GM12892 (cell line): Measurements from ENCODE around the gene KIAA0753.

Experiments used
- DNase-seq: peaks from one replicate; pipeline ENCODE4 v3.0.0; 2011; ENCODE audit not compliant: insufficient read length
- FAIRE-seq: peaks from 2 replicates; lab custom pipeline; 2011; peaks lifted over from hg19 to GRCh38; lab: Jason Lieb, UNC
- POLR2A ChIP-seq: IDR thresholded peaks from 2 replicates; pipeline ENCODE4 v1.6.1; 2011; ENCODE audit warnings: low read depth, low read length, control low read depth
- POLR2AphosphoS5 ChIP-seq: IDR thresholded peaks from 2 replicates; pipeline ENCODE4 v1.6.1; 2011; ENCODE audit warnings: low read depth, low read length, control low read depth
- TAF1 ChIP-seq: IDR thresholded peaks from 2 replicates; pipeline ENCODE4 v1.6.1; 2011; ENCODE audit warnings: low read depth, mild to moderate bottlenecking, control low read depth, low read length, borderline replicate concordance

The KIAA0753 gene

DNA sequence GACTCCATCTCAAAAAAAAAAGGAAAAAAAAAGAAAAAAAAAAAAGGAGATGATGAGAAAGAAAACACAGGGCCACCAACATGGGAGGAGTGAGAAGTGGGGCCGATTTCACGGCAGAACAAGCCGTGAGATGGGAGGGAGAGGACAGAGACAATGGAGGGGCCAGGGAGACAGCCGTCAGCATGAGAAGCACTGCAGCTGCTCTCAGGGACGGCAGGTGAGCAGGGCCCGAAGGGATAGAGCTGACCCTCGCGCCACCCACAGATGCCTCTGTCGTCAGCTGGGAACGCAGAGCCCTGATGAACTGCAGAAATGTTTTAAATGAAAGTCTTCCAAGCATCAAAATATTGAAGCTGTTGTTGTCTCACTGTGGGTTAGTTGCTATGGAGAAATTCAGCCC, 104.5 kb downstream of the KIAA0753 start:
- DNase-seq (no peak), FAIRE-seq (no peak)
- TF ChIP-seq POLR2A = no peak
- no peak for TF ChIP-seq TAF1
- TF ChIP-seq POLR2AphosphoS5 = no peak

GRCh38 chr17:6534846-6535514, 105.5 kb downstream of the KIAA0753 start:
- FAIRE-seq = no peak
- DNase-seq = no peak
- TF ChIP-seq POLR2AphosphoS5 (no peak), TAF1 (no peak)

GRCh38 chr17:6532441-6532885, 108.0 kb downstream of the KIAA0753 start:
- DNase-seq = no peak
- FAIRE-seq = no peak
- no peak for TF ChIP-seq POLR2AphosphoS5
- no peak for TF ChIP-seq TAF1
- TF ChIP-seq POLR2A = no peak

DNA sequence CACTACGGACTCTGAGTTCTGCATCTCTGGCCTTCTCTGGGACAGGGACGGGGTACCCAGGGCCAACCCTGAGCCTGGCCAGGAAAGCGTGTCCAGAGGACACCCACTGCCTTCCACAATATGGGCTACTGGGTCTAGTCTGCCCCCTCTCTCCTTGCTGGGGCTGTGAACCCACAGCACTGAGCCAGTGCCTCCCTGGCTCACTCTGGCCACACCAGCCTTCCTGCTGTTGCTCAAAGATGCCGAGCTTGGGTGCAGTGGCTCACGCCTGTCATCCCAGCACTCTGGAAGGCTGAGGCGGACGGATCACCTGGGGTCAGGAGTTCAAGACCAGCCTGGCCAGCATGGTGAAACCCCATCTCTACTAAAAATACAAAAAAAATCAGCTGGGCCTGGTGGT, 108.9 kb downstream of the KIAA0753 start:
- TF ChIP-seq TAF1 = no peak
- TF ChIP-seq POLR2AphosphoS5 = no peak
- no peak for TF ChIP-seq POLR2A
- no peak for DNase-seq
- no peak for FAIRE-seq

GRCh38 chr17:6530324-6530920, 110.1 kb downstream of the KIAA0753 start:
- FAIRE-seq = no peak
- TF ChIP-seq POLR2AphosphoS5 (no peak), TAF1 (no peak), POLR2A (no peak)
- no peak for DNase-seq

DNA sequence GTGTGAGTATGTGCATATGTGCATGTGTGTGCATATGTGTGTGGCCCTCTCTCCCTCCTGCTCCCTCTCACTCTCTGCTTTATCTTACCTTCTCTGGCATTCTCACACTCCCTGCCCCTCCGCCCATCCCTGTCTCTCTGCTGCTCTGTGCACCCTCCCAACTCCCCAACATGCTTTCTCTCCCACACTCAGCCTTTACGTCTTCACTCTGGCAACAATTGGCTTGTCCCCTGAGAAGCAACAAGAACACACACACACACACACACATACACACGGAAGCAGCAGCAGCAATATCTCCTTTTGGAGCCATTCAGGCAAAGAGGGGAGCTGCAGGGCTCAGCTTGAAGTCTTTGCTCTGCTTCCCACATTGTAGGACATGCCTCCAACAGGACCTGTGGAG, 112.0 kb downstream of the KIAA0753 start:
- DNase-seq = no peak
- no peak for FAIRE-seq
- no peak for TF ChIP-seq POLR2AphosphoS5
- no peak for TF ChIP-seq TAF1
- TF ChIP-seq POLR2A = no peak
